Measurements from ENCODE around the gene TENM4. TPM values are rescaled to one million over a fixed set of nuclear protein-coding genes. Genes with fewer than 3 reads are reported as not detected.
A peak's percentile ranks its signal among the peaks of the same experiment; 100 is the strongest.

The TENM4 gene
- total and polyA plus RNA-seq, 2 experiments from 2014 or later = 19.0 to 105 TPM

- Histone ChIP-seq H3K9me3 (ENCODE audit: low read depth) (no peaks in the 10 kb centered on the region), H3K27me3 (no peaks in the 10 kb centered on the region), H3K4me1 (ENCODE audit: low read depth) (no peaks in the 10 kb centered on the region), H3K4me3 (no peak overlapping the region), H3K36me3 (no peaks in the 10 kb centered on the region), H3K27ac (no peak overlapping the region)
- DNase-seq (ENCODE audit: low read depth in 1 of 2, low spot score in 1 of 2) = peak in 1 of 2 donors; percentile 25
- TF ChIP-seq CTCF (IDR thresholded peaks at IDR 0.05; ENCODE audit: low read depth, low read length) = no peak
Measured at GRCh38 chr11:79285756-79286155, 155.1 kb downstream of the TENM4 start.

- TF ChIP-seq CTCF (IDR thresholded peaks at IDR 0.05; ENCODE audit: low read depth, low read length) = no peak
- H3K9me3 ChIP-seq (ENCODE audit: low read depth) = no peaks in the 10 kb centered on the region
- H3K4me1 ChIP-seq (ENCODE audit: low read depth) = peaks cover 13% of the 10 kb centered on the region
- peak overlapping the region; percentile 30 for H3K27ac ChIP-seq
- no peaks in the 10 kb centered on the region for H3K36me3 ChIP-seq
- no peak for DNase-seq (ENCODE audit: low read depth in 1 of 2, low spot score in 1 of 2)
- no peak overlapping the region for H3K4me3 ChIP-seq
- H3K27me3 ChIP-seq = peaks cover 8% of the 10 kb centered on the region
Measured at GRCh38 chr11:79276736-79277325, 164.0 kb downstream of the TENM4 start.

- Histone ChIP-seq H3K4me1 (ENCODE audit: low read depth) (peaks cover 13% of the 10 kb centered on the region), H3K4me3 (no peak overlapping the region), H3K27ac (no peak overlapping the region), H3K9me3 (ENCODE audit: low read depth) (no peaks in the 10 kb centered on the region), H3K27me3 (peaks cover 8% of the 10 kb centered on the region), H3K36me3 (no peaks in the 10 kb centered on the region)
- TF ChIP-seq CTCF (IDR thresholded peaks at IDR 0.05; ENCODE audit: low read depth, low read length) = no peak
- DNase-seq (ENCODE audit: low read depth in 1 of 2, low spot score in 1 of 2) = peak in 1 of 2 donors; percentile 47
Measured at GRCh38 chr11:79274636-79275331, 166.0 kb downstream of the TENM4 start.

GRCh38 chr11:79273781-79274180, 167.0 kb downstream of the TENM4 start:
- no peak for DNase-seq (ENCODE audit: low read depth in 1 of 2, low spot score in 1 of 2)
- Histone ChIP-seq H3K27ac (no peak overlapping the region), H3K4me3 (no peak overlapping the region), H3K36me3 (no peaks in the 10 kb centered on the region), H3K9me3 (ENCODE audit: low read depth) (no peaks in the 10 kb centered on the region), H3K27me3 (peaks cover 8% of the 10 kb centered on the region), H3K4me1 (ENCODE audit: low read depth) (peaks cover 13% of the 10 kb centered on the region)
- TF ChIP-seq CTCF (IDR thresholded peaks at IDR 0.05; ENCODE audit: low read depth, low read length) = no peak

GRCh38 chr11:79269611-79270307, 171.1 kb downstream of the TENM4 start:
- Histone ChIP-seq H3K27ac (no peak overlapping the region), H3K4me3 (no peak overlapping the region), H3K27me3 (peaks cover 8% of the 10 kb centered on the region), H3K36me3 (no peaks in the 10 kb centered on the region), H3K9me3 (ENCODE audit: low read depth) (no peaks in the 10 kb centered on the region), H3K4me1 (ENCODE audit: low read depth) (peaks cover 16% of the 10 kb centered on the region)
- TF ChIP-seq CTCF (IDR thresholded peaks at IDR 0.05; ENCODE audit: low read depth, low read length) = no peak
- no peak for DNase-seq (ENCODE audit: low read depth in 1 of 2, low spot score in 1 of 2)

Data from cardiac muscle cell (in vitro differentiated cells and primary cell).